NCI-H226 (cell line): Measurements from ENCODE around the gene SLC49A4.

Experiments
- DNase-seq: peaks from one replicate; pipeline ENCODE4 v3.0.0-alpha.2; 2015

SLC49A4 gene

DNA sequence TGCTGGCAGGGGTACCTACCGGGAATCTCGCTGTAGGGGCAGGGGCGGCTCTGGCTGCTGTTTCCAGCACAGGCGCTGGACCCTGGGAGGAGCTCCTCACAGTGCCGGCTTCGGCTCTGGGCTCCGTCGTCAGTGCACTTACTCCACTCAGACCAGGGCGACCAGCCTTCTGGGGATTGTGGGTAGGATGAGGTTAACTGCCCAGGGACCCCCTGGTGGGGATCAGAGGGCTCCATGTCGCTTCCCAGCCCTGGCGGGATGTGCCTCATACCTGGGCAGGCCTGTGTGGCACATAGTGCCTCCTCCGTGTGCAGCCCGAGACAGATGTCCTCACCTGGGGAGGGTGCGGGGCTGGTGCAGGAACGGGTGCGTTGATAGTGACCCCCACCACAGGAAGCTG, 117.0 kb downstream of the SLC49A4 start:
- DNase-seq = no peak

DNA sequence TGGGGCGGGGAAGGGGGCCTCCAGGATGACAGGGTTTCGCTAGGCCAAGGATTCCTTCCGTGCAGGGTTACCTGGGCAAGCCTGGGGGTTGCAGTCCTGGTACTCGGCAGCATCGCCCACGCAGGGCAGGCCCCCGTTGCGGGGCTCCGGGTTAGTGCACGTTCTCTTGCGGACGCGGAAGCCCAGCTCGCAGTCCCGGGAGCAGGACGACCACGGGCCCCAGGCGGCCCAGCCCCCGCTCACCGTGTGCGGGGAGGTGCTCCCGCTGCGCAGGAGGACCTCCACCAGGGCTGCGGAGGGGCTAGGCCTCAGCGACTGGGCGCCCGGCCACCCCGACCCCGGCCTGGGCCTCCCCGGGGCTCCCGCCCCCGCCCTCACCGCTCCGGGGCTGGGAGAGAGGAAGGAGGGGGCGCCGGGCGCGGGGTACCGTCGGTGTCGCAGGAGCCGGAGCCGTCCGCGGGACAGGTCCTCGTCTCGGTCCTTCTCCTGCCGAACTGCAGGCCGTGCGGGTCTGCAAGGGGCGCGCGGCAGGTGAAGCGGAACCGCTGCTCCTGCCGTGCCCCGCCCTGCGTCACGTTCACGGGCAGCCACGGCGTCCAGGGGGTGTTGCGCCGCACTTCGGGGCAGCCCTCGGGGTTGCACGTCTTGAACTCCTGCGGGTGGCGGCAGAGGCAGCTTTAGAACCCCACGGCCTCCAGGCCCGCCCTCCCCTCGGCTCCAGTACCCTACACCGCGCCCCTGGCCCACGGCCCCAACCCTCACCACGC, 118.1 kb downstream of the SLC49A4 start:
- DNase-seq = no peak

DNA sequence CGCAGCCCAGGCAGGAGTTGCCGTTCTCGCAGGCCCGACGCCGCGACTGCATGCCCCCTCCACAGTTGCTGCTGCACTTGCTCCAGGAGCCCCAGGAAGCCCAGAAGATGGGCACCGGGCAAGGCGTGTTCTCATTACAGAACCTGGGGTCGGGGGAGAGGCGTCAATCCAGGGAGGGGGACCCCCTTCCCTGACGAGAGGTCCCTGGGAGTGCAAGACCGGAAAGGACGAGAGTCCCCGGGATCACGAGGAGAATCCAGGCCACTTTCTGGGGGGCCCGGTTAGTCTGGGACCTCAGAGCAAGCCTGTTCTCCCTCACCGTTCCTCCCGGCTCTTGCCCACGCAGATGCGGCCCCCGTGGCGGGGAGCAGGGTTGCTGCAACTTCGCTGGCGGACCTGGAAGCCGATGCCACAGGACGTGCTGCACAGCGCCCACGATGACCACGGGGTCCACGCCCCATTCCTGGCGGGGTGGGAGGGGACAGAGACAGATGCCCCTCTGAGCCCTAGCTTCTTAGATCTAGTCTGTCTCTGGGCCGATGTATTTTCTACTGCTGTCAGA, 118.8 kb downstream of the SLC49A4 start:
- no peak for DNase-seq

DNA sequence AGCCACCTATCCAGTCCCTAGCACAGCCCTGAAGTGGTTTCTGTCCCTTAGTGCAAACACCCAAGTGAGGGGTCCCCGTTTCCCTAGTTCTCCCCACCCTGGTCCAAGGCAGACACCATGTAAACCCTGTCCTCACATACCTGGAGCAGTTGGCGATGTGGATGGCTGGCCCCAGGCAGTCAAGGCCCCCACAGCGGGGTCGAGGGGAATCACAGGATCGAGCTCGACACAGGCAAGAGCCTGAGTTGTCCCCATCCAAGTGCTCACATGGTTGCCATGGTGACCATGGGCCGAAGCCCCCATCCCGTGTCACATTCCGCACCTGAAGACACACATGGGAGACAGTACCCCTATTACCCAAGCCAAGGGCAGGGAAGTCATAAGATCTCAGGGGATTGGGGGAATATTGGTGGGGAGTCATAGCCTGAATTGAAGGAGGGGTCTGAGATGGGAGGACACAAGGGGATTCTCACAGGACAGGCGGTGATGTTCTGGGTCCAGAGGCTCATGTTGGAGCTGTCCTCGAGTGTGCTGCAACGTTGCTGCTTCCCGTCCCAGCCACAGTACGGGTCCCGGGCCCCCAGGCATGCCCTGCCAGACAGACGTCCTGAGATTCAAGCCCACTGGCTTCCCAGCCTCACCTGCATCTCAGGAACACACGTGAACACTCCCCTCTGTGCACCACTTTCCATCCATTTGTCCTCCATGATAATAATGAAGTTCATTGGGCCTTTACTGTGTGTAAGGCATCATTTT, 120.6 kb downstream of the SLC49A4 start:
- DNase-seq = no peak

DNA sequence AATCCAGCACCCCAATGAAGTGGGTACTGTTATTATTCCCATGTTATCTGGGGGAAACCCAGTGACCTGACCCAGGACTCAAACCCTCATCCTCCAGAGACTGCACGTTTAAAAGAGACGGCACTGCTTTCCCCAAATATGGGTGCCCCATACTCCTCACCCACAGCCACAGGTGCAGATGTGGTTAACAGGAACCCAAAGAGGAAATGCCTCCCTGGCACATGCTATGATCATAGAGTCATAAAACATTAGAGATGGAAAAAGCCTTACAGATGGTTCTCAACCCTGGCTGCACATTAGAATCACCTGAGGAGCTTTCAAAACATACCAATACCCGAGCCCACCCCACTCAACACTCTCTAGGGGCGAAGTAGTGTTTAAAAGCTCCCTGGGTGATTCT, 121.2 kb downstream of the SLC49A4 start:
- no peak for DNase-seq

DNA sequence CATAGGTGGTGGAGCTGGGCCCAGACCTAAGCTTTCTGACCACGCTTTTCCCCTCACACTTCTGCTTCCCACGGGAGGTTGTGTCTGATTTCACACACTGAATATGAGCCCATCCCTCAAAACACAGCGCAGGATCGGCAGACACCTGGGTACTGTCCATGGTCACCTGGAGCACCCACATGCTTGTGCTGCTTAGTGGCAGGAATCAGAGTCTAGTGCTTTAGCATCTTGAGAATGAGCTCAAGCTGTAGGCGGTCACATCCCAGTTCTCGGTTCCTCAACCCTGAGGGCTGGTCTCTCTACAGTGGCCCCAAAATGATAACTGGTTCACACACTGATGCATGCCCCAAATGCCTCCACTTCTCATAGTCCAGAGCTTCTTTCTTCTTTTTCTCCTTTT, 121.7 kb downstream of the SLC49A4 start:
- DNase-seq = no peak

DNA sequence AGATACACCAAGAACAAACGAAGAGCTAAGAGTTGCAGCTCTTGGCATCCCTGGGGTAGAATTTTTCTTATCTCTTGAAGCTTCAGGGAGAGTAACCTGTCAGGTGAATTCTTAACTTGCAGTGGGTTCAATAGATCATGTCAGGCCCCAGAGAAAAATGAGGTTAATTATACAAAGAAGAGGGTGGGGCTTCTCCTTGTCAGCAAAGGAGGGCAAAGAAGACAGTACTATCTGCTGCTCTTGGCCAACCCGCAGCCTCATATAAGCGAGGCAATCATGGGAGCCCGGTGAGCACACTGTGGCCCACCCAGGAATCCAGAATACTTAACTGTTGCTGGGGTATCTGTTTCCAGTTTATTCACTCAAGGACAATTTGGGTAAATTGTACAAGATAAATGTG, 122.5 kb downstream of the SLC49A4 start:
- DNase-seq = no peak

DNA sequence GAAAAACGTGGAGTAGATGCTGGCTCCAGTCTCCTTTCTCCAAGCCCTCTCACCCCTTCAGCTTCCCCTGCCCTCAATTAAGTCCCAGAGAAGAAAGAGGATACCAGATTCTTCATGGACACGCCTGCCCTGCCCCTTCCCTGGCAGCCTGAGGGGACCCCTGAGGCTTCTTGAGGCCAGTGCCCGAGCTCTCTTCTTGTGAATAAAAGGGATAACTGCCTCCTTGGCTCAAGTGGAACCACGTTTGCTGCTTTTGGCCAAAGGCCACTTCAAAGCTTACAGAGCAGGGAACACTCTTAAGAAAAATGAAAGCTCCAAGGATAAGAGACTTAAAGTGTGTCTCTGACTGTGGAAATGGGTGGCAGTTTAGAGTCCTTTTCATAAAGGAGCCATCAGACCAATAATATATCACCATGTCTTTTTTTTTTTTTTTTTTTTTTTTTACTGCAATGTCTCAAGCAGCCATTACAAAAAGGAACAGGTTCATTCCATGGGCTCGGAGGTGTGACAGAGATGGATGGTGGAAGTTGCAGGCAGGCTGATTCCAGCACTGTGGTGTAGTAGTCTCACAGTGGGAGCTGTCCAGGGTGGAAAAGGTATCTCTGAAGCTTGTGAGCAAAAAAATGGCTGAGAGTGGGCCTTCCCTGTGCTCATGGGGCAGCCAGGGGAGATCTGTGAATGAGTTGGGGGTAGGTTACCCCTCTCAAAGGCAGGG, 123.9 kb downstream of the SLC49A4 start:
- DNase-seq = no peak

DNA sequence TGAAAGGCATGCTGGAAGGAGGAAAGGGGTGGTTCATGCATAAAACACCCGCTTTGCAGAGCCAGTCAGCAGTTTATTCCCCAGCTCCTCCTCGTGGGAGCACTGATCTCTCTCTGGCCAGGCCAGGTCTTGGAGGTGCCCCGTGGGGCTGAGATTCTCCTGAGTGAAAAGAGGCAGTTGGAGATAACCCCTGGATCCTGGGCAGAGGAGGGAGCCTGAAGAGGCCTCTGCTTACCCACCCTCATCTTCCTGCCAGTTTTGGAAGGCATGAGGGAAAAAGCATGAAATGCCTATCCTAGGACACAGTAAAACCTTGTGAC, 124.4 kb downstream of the SLC49A4 start:
- no peak for DNase-seq

DNA sequence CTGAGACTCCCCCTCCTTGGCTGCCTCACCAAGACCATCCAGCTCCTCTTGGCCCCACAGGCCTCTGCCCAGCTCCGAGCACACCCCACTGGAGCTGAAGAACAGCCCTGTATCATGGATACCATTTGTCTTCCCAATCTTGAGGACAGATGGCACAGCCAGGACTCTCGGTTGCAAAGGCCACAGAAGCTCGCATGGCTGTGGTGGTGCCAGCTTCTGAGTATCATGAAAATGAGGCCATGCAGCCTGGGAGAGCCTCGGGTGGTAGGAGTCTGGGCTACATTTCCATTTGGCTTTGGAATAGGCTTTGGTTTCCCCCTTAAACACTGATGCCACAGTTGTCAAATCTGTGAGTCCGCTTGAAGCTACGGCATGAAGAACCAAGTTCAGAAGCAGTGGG, 126.1 kb downstream of the SLC49A4 start:
- DNase-seq = no peak

DNA sequence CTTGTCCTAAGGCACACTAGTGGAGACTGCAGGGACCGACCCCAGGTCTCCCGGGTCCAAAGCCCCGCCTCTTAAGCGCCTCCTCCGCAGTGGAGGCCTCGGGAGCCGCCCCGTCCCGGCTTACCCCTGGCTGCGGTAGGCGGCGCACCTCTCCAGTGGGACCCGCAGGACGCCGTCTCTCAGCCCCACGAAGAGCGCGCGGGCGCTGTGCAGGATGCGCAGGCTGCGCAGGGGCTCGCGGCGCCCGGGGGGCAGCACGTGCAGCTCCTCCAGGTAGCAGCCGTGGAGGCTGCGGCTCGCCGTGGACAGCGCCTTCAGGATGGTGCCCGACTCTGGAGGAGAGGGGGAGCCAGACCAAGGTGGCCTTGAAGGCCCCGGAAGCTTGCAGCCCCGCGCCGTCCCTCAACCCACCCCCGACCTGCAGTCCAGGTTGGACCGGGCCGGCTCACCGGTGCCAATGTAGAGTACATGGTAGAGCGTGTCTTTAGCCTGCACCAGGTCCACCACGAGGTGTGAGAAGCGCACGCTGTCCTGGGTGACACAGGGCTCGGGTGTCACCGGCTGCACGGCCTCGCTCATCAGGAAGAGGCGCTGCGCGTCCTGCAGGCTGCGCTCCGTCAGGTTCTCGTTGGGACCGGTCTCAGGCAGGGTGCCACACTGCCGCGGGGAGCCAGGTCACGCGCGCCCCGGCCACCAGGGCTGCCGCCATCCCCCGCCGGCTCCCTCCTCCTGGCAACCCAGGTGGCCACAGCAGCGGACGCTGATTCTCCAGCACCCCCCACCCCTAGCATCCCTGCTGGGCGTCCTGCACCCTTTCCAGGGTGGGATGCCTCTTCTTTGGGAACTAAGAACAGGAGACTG, 127.2 kb downstream of the SLC49A4 start:
- DNase-seq = no peak

DNA sequence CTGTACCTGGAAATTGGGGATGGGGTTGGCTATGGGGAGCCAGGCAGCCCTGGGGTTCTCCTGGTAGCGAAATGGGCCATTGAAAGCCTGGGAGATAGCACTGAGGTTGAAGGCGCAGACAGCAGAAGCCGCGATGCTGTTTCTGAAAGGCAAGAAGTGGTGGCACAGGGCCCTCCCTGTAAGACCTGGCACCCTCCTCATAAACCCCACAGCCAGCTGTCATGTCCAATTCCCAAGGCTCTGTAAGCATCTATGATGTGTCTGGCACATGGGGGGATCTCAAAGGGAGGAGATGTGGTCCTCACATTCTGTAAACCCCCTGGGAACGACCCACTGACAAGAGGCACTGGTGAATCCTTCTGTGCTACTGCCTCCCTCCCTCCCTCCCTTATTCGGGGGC, 128.7 kb downstream of the SLC49A4 start:
- DNase-seq = no peak

DNA sequence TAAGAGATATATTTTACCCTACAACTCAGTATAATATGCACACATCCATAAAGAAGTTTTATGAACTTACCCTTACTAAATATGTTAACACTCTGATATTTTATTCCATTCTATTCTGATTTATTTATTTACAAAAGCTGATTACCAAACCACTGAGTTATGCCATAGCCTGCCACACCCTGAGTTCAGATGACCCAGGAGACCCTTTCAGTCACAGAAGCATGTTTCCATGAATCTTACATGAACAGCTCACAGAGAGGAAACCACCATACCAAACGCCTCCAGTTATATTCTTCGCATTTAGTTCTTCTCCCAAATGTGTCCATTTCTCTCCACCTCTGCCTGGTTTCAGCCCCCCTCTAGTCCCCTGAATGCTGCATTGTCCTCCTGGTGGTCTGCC, 129.2 kb downstream of the SLC49A4 start:
- DNase-seq = no peak

DNA sequence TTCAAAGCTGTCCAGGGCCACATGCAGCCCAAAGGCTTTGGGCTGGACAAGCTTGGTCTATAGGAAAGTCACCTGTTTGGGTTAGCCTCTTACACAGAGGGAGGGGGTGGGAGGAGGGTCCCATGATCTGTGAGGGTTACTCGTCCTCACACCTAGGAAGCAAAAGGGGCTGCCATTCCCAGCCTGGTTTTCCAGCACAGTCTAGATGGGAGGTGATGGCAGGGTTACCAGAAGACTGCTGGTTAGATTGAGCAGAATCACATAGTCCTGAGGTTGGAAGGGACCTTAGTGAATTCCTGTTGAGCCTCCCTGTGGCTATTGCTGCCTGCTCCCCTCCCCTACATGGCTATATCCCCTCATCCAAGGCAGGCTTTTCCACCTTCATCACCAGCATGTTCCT, 130.9 kb downstream of the SLC49A4 start:
- no peak for DNase-seq

DNA sequence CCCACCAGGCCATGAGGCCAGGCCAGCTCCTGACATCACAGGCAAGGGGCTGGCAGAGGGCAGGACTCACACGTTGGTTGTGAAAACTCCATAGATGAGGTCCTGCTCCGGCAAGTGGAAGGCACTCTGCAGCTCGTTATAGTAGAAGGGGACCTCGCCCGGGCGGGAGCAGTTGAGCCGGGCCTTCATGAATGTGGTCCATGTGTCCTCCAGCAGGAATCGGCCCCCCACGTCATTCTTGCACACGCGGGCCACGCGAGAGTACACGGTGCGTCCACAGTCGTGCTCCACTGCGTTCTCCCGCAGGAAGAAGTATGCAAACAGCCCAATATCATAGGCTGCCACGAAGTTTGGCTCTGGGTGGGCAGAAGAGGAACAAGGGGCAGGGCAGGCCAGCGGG, 131.5 kb downstream of the SLC49A4 start:
- DNase-seq = no peak

DNA sequence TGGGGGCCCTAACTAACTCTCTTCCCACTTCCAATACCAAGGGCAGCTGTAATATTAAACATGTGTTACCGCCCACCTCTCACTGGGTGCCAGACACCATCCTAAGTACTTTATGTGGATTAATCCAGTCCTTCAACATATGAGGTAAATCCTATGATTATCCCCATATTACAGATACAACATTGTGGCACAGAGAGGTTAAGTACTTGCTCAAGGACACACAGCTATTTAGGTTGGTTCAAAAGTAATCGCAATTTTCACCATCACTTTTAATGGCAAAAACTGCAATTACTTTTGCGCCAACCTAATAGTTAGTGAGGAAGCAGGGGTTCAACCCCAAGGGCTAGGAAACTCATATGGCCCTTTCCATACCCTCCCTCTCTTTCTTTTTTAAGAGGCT, 131.9 kb downstream of the SLC49A4 start:
- no peak for DNase-seq

DNA sequence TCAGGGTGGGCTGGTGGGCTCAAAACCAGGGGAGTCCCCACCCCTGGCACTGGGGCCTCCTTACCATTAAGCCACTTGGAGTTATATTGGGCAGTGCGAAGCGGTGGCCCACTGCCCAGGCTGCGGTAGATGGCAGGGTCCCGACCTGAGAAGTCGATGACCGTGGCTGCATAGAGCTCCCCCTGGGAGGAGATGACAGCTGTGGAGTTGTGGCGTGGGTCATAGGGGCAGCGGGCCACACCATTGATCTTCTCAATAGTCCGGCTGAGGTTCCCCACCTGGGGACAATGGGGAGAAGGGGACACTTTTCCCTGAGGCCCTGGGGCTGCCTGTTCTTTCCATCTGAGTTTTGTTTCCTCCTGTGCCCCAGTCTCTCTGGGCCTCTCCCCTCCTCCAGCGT, 132.9 kb downstream of the SLC49A4 start:
- DNase-seq = no peak

DNA sequence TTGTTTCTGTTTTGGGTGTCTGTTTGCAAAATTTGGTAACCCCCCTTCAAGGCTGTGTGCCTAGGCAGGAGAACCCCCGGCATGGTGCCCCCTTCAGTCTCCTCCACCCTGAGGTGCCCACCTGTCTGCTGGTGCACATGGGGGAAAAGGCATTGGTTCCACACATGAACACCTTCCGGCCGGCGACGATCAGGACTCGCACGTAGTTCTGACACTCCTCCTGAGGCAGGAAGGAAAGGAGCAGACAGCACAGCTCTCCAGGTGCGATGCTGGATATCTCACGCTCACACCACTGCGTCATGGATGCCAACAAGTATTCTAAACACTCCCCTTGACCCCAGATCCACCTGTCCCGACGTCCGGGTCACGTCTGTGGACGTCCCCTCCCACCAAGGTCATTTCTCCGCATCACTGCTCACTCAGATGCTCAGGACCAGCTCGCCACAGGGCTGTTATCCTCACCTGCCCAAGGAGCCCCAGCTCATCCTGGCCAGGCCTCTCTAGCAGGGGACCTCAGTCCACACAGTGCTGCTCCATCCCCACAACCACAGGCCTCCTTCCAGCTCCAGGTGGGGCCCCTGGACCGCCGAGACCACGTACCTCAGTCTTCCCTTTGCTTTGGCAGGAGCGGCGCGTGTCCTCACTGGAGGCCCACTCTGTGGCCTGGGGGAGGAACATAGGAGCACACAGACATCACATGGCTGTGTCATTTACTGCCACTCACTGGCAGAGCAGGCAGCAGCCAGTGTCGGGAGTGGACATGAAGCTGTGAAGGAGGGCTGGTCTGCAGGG, 133.7 kb downstream of the SLC49A4 start:
- no peak for DNase-seq

DNA sequence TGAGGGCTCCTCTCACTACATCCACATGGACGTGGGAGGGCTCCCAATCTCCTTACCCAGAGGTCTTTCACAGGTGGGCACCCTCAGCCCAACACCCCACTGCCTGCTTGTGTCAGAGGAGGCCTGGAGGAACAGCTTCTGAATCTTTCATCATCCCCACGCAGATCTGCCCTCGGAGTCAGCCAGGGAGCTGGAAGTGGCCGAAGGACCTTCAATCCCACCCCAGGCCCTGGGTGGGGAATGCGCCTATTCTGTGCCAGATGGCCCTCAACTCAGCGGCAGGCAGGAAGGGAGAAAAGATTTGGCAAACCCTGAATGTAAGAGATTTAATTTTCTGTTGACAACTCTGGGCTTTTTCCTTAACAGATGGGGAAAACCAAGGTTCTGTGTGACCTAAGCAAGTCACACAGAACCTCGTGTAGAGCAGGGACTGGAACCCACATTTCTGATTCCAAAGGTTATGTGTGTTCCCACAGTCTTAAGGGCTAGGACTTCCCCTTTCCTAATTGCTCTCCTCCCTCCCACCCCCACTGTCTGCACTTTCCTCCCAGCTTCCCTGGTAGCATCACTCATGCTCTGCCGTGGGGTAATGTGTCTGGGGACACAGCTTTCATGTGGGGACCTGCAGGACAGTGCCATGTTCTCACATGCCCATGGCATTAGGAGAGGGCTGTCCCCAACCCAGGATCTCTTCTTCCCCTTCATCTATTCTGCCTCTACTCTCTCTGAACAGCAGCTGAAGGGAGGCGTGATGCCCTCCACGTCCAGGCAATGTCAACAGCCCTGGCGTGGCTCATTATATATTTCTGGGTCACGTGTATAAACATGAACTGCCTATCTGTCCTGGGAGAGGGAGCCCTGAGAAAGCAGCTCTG, 134.6 kb downstream of the SLC49A4 start:
- no peak for DNase-seq

DNA sequence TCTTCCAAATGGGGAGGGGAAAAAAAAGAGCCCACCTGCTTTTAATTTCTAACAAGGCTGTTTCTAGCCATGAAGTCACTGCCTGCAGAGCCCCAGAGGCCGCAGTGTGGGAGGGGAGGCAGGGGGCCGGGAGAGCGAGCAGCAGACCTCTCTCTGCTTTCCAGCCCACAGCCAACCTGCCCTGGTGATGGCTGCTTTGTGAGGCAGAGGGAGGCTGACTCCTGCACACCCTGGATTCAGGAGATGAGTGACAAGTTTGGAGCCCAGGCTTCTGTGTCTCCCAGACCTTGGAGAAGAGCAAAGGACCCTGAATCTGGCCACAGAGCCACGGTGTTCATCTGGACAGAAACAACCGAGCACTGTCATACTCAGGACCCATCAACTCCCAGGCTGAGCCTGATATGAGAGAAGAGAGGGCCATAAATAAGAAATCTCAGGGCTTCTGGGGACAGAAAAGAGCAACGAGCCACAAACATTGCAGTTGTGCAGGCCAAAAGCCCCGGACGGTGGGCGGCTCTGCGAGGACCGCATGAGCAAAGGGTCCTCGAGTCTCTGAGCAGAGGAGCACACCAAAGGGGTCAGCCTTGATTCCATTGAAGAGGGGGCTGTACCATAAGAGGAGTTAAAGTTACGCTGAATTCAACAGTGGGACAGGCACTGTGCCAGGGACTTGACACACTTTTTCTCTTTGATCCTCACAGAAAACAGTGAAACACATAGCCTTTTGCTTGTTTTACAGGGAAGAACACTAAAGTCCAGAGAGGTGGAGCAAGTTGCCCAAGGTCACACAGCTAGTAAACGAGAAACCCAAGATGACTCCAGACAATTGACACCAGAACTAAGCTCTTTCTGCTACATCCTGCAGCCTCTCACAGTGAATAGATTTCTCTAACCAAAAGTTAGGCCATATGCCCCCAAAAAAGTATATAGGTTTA, 135.5 kb downstream of the SLC49A4 start:
- no peak for DNase-seq
